Activated effector memory CD4-positive, alpha-beta T cell treated with anti-CD3 and anti-CD28 coated beads, Interleukin-2, amount 50 U/mL, for 16 hours (primary cell): ENCODE measurements around the gene ZNF185.

Experiments used
- DNase-seq: peaks from one replicate; pipeline ENCODE4 v3.0.0-alpha.2; 2020

The ZNF185 gene

GRCh38 chrX:152897222-152898131 lies at the start of gene ZNF185:
ZNF185 (plus strand) TSS chrX:152898067; CDS start chrX:152914490, 16,423 bp downstream.
- DNase-seq: no peak

DNA sequence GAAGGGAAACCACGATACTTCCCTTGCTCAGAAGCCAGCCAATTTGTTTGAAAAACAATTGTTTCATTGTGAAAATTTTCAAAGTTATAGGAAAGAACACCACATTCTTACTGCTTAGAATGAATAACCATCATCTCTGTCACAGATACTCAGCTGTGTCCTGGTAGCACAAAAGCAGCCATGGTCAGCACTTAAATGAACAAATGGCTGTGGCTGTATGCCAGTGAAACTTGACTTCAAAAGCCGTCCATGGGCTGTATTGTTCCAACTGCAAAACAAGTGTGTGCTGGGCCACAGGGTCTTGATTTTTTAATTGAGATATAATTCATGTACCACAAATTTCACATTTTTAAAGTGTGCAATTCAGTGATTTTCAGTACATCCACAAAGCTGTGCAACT lies 47.4 kb upstream of the ZNF185 start:
- DNase-seq: no peak

- DNase-seq: no peak
These were observed 43.9 kb upstream of the ZNF185 start for GRCh38 chrX:152853986-152854385.

DNA sequence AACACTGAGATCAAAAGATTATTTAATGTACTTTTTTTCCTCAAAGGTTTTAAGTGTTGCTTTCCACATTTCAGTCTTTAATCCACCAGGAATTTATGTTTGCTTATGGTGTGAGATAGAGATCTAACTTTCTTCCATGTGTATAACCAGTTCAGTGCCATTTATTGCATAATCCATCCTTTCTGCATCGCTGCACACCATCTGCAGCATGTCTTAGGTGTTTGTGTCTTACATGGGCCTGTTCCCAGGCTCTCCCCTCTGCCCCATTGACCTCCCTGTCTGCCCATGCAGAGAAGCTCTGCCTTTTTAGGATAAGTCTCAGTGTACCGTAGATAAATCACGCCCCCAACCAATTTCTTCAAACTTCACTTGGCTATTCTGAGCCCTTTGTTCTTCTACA lies 36.8 kb upstream of the ZNF185 start:
- no peak for DNase-seq

GRCh38 chrX:152861826-152862225 lies 36.0 kb upstream of the ZNF185 start:
- DNase-seq: no peak

GRCh38 chrX:152865232-152865920 lies 32.5 kb upstream of the ZNF185 start:
- no peak for DNase-seq

- DNase-seq: no peak
These were observed 31.5 kb upstream of the ZNF185 start for GRCh38 chrX:152866386-152866785.

GRCh38 chrX:152869972-152870371 lies 27.9 kb upstream of the ZNF185 start:
- DNase-seq: no peak

DNA sequence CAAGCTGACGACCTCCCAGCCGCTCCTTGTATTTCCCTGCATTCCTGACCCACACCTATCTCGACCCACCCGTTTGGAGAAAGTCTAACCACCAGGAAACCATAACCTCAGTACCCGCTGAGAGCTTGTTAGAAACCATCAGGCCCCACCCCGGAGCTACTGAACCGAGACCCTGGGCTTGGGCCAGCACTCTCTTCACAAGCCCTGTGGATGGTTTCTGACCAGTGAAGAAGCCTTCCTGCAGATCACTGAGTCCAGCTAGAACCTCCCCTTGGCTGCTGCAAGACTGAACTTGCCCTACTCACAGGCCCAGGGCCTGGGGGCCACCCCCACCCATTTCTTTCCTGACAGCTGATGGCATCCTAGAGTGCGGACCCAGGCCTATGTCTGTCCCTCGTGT lies 26.6 kb upstream of the ZNF185 start:
- no peak for DNase-seq

DNA sequence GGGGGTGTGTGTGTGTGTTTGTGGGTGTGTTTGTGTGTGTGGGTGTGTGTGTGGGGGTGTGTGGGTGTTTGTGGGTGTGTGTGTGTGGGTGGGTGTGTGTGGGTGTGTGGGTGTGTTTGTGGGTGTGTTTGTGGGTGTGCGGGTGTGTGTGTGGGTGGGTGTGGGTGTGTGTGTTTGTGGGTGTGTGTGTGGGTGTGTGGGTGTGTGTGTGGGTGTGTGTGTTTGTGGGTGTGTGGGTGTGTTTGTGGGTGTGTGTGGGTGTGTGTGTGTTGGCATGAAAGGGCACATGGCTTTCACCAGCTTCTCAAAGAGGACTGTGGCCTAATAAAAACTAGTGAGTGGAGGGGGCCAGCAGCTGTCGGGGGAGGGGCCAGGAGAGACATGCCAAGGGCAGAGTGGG lies 25.3 kb upstream of the ZNF185 start:
- no peak for DNase-seq

DNA sequence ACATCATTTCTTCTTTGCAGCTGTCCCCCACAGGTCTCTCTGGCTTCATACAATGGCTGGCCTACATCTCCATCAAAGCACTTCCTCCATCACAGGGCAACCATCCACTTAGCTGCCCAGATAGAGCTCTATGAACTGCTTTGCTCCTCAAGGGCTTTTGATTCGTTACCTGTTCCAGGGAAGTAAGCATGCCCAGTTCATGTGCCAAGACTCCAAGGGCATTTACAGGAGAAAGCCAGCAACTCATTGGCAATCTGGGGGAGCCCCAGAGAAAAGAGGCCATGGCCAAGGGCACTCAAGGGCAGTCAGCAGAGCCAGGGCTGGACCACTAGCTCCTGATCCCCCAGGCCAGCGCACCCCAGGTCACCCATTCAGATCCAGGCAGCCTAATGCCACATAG lies 24.5 kb upstream of the ZNF185 start:
- no peak for DNase-seq

GRCh38 chrX:152876931-152877840 lies 20.7 kb upstream of the ZNF185 start:
- DNase-seq: no peak

DNA sequence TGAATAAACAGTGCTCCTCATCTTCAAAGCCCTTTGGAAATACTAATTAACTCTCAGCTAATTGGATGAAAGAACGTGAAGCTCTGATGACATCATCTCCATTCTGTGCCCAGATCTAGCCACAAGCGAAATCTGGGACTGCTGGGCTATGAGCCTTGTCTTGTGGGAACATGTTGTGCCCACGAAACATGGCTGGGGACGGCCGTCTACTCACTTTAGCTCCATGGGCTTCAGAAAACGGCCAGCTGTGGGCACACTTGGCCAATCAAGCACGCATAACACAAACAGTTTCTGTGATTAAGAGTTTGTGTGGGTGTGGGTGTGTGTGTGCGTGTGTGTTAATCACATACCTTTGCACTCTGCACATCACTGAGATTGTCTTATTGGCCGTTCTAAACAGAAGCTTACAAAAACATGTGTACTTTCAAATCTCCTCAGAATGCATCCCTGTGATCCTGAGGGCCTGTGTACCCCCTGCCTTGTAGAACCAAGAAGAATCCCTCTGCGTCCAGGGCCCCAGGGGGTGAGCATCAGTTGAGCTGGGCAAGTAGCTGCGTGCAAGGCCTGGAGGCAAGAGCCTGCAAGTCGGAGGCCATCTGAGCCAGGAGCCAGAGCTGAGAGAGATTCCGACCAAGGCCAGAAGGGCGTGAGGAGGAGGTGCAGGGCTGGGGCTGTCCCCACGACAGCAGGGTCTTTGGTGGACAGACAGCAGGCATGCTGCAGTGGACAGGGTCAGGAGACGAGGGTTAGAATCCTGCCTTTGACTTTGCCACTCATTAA lies 18.7 kb upstream of the ZNF185 start:
- DNase-seq: no peak

DNA sequence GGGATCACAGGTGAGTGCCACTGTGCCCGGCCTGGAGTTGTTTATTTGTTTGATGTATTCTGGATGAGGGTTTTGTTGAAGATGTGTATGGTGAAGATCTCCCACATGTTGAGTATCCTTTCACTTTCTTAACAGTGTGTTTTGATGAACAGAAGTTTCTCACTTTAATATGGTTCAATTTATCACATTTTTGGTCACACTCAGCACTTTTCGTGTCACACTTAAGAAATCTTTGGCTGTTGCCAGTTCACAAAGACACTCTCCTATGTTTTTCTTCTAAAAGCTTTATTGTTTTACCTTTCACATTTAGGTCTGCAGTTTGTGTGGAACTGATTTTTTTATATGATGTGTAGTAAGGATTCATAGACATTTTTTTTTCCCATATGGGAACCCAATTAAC lies 16.6 kb upstream of the ZNF185 start:
- no peak for DNase-seq

- no peak for DNase-seq
These were observed 13.7 kb upstream of the ZNF185 start for GRCh38 chrX:152884171-152884570.

DNA sequence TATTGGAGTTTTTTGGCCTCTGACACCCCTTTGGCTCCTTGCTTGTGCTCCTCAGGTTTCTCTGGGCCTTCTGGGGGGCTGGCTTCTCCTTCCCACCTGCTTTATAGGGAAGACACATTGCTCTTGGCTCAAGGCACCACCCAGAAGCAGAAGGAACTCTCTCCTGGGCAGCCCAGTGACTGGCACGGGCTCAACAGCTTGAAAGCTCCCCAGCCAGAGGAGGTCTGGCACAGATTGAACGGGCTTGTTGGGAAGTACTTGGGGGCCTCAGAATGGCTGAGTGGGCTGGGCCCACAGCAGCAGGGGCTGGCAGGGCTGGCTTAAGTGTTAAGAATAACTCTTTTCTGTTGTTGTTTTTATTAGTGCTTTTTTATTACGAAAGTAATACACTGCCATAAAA lies 11.2 kb upstream of the ZNF185 start:
- no peak for DNase-seq

GRCh38 chrX:152892499-152892898 lies 5.4 kb upstream of the ZNF185 start:
- DNase-seq: no peak

GRCh38 chrX:152892999-152893891 lies 4.6 kb upstream of the ZNF185 start:
- DNase-seq: no peak

DNA sequence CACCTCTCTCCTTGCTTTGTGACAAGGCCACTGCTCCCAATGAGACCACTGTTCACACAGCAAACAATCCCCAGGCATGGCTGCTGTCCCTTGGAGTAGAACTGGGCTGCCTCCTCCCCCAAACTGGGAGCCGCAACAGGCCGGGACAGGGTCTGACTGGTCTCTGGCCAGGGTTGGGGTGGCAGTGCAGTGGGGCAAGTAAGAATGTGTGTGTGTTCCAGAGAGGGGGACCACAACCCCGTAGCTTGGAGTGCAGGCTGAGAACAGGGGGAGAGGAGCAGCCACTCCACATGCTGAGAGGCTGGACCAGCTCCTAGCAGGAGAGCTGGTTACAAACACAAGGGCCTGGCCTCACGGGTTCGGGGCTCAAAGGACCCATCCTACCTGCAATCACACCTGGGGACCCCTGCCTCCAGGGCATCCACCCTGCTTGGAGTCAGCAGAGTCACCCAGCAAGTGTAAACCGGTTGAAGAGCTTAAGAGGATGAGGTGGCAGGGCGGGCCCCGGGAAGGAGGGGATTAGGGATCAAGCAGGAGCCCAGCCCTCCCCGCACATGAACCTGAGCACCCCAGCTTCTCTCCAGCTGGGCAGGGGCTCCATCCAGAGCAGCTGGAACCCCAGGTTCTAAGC lies 3.8 kb upstream of the ZNF185 start:
- DNase-seq: no peak

- DNase-seq: no peak
These were observed 2.7 kb upstream of the ZNF185 start for GRCh38 chrX:152895121-152895520.
